ENCODE results near the gene RBFOX1. TPM values are rescaled to one million over a fixed set of nuclear protein-coding genes. Genes with fewer than 3 reads are reported as not detected.

Gene RBFOX1
- total RNA-seq, 1 donor from 2014 or later, result not detected

GRCh38 chr16:7518158-7518557, 185.5 kb downstream of the RBFOX1 start:
- DNase-seq (ENCODE audit: low read depth in 2 of 2), result no peak

- DNase-seq (ENCODE audit: low read depth in 2 of 2), result no peak
These were observed 189.2 kb downstream of the RBFOX1 start for GRCh38 chr16:7521834-7522233.

- DNase-seq (ENCODE audit: low read depth in 2 of 2), result no peak
These were observed 191.8 kb downstream of the RBFOX1 start for GRCh38 chr16:7524419-7524818.

- no peak for DNase-seq (ENCODE audit: low read depth in 2 of 2)
These were observed 194.1 kb downstream of the RBFOX1 start for GRCh38 chr16:7526736-7527135.

GRCh38 chr16:7532534-7532933, 199.9 kb downstream of the RBFOX1 start:
- no peak for DNase-seq (ENCODE audit: low read depth in 2 of 2)

GRCh38 chr16:7534749-7535148, 202.1 kb downstream of the RBFOX1 start:
- no peak for DNase-seq (ENCODE audit: low read depth in 2 of 2)

GRCh38 chr16:7541026-7541425, 208.4 kb downstream of the RBFOX1 start:
- no peak for DNase-seq (ENCODE audit: low read depth in 2 of 2)

GRCh38 chr16:7545251-7545650, 212.6 kb downstream of the RBFOX1 start:
- no peak for DNase-seq (ENCODE audit: low read depth in 2 of 2)

- DNase-seq (ENCODE audit: low read depth in 2 of 2), result no peak
These were observed 214.3 kb downstream of the RBFOX1 start for GRCh38 chr16:7546948-7547347.

- DNase-seq (ENCODE audit: low read depth in 2 of 2), result no peak
These were observed 215.1 kb downstream of the RBFOX1 start for GRCh38 chr16:7547736-7548135.

- no peak for DNase-seq (ENCODE audit: low read depth in 2 of 2)
These were observed 216.2 kb downstream of the RBFOX1 start for GRCh38 chr16:7548796-7549318.

- DNase-seq (ENCODE audit: low read depth in 2 of 2), result no peak
These were observed 217.5 kb downstream of the RBFOX1 start for GRCh38 chr16:7550096-7550495.

GRCh38 chr16:7555459-7555858, 222.8 kb downstream of the RBFOX1 start:
- no peak for DNase-seq (ENCODE audit: low read depth in 2 of 2)

- DNase-seq (ENCODE audit: low read depth in 2 of 2), result no peak
These were observed 229.3 kb downstream of the RBFOX1 start for GRCh38 chr16:7561908-7562405.

GRCh38 chr16:7566360-7566759, 233.7 kb downstream of the RBFOX1 start:
- DNase-seq (ENCODE audit: low read depth in 2 of 2), result no peak

- no peak for DNase-seq (ENCODE audit: low read depth in 2 of 2)
These were observed 238.7 kb downstream of the RBFOX1 start for GRCh38 chr16:7571366-7571765.

GRCh38 chr16:7577588-7577987, 244.9 kb downstream of the RBFOX1 start:
- DNase-seq (ENCODE audit: low read depth in 2 of 2), result no peak

GRCh38 chr16:7579454-7579853, 246.8 kb downstream of the RBFOX1 start:
- DNase-seq (ENCODE audit: low read depth in 2 of 2), result no peak

- no peak for DNase-seq (ENCODE audit: low read depth in 2 of 2)
These were observed 248.5 kb downstream of the RBFOX1 start for GRCh38 chr16:7581175-7581574.

GRCh38 chr16:7583396-7583795, 250.8 kb downstream of the RBFOX1 start:
- DNase-seq (ENCODE audit: low read depth in 2 of 2), result no peak

- no peak for DNase-seq (ENCODE audit: low read depth in 2 of 2)
These were observed 251.9 kb downstream of the RBFOX1 start for GRCh38 chr16:7584561-7584960.

GRCh38 chr16:7585705-7586104, 253.1 kb downstream of the RBFOX1 start:
- DNase-seq (ENCODE audit: low read depth in 2 of 2), result no peak

GRCh38 chr16:7590934-7591333, 258.3 kb downstream of the RBFOX1 start:
- no peak for DNase-seq (ENCODE audit: low read depth in 2 of 2)

GRCh38 chr16:7596308-7596707, 263.7 kb downstream of the RBFOX1 start:
- DNase-seq (ENCODE audit: low read depth in 2 of 2), result no peak
